ENCODE data around the gene OLR1.

Gene OLR1

GRCh38 chr12:10115311-10115710 is 56.6 kb downstream of the OLR1 start:
- DNase-seq (ENCODE audit: extremely low read depth, low read depth), result no peak
- TF ChIP-seq CTCF (IDR thresholded peaks at IDR 0.05; ENCODE audit: low read depth, low read length), result no peak

GRCh38 chr12:10113920-10114319 is 58.0 kb downstream of the OLR1 start:
- no peak for TF ChIP-seq CTCF (IDR thresholded peaks at IDR 0.05; ENCODE audit: low read depth, low read length)

GRCh38 chr12:10113075-10113474 is 58.9 kb downstream of the OLR1 start:
- DNase-seq (ENCODE audit: extremely low read depth, low read depth), result no peak
- no peak for TF ChIP-seq CTCF (IDR thresholded peaks at IDR 0.05; ENCODE audit: low read depth, low read length)

More at GRCh38 chr12:10113920-10114319, 58.0 kb downstream of the OLR1 start:
- no peak for DNase-seq (ENCODE audit: extremely low read depth, low read depth)

GRCh38 chr12:10111451-10111850 is 60.5 kb downstream of the OLR1 start:
- no peak for DNase-seq (ENCODE audit: extremely low read depth, low read depth)
- no peak for TF ChIP-seq CTCF (IDR thresholded peaks at IDR 0.05; ENCODE audit: low read depth, low read length)

- no peak for TF ChIP-seq CTCF (IDR thresholded peaks at IDR 0.05; ENCODE audit: low read depth, low read length)
- no peak for DNase-seq (ENCODE audit: extremely low read depth, low read depth)
Measured at GRCh38 chr12:10110256-10110844, 61.6 kb downstream of the OLR1 start.
